IPS-15b (cell line): ENCODE data around the gene SLC35D3.
"Not testable (repeated sequence)": the region's sequence is repeated elsewhere in the genome, so short reads cannot be mapped to it uniquely, and the experiment has no call there.

Experiments used
- H3K27me3 ChIP-seq: one replicate; pipeline ENCODE4 v1.6.1; 2013; ENCODE audit warnings: low read length; ENCODE audit not compliant: control insufficient read depth, insufficient read depth
- H3K36me3 ChIP-seq: one replicate; pipeline ENCODE4 v1.6.1; 2013; ENCODE audit warnings: low read length; ENCODE audit not compliant: control insufficient read depth, insufficient read depth
- H3K4me1 ChIP-seq: one replicate; pipeline ENCODE4 v1.6.1; 2013; ENCODE audit warnings: mild to moderate bottlenecking, low read length; ENCODE audit not compliant: control insufficient read depth, insufficient read depth
- H3K4me3 ChIP-seq: one replicate; pipeline ENCODE4 v1.5.1; 2013; ENCODE audit warnings: low read depth, low read length
- H3K9ac ChIP-seq: one replicate; pipeline ENCODE4 v1.6.1; 2013; ENCODE audit warnings: low read depth, mild to moderate bottlenecking, low read length
- H3K9me3 ChIP-seq: one replicate; pipeline ENCODE4 v1.6.1; 2013; ENCODE audit warnings: mild to moderate bottlenecking, low read length; ENCODE audit not compliant: control insufficient read depth, insufficient read depth

Gene SLC35D3

DNA sequence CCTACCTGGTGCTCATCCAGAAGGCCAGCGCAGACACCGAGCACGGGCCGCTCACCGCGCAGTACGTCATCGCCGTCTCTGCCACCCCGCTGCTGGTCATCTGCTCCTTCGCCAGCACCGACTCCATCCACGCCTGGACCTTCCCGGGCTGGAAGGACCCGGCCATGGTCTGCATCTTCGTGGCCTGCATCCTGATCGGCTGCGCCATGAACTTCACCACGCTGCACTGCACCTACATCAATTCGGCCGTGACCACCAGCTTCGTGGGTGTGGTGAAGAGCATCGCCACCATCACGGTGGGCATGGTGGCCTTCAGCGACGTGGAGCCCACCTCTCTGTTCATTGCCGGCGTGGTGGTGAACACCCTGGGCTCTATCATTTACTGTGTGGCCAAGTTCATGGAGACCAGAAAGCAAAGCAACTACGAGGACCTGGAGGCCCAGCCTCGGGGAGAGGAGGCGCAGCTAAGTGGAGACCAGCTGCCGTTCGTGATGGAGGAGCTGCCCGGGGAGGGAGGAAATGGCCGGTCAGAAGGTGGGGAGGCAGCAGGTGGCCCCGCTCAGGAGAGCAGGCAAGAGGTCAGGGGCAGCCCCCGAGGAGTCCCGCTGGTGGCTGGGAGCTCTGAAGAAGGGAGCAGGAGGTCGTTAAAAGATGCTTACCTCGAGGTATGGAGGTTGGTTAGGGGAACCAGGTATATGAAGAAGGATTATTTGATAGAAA, 2.0 kb downstream of the SLC35D3 start:
- no peaks in the 10 kb centered on the region for H3K9me3 ChIP-seq
- no peaks in the 10 kb centered on the region for H3K36me3 ChIP-seq
- peaks cover 56% of the 10 kb centered on the region for H3K27me3 ChIP-seq
- peak overlapping the region; percentile 76 for H3K4me3 ChIP-seq
- peaks cover 8% of the 10 kb centered on the region for H3K4me1 ChIP-seq
- no peak overlapping the region for H3K9ac ChIP-seq

DNA sequence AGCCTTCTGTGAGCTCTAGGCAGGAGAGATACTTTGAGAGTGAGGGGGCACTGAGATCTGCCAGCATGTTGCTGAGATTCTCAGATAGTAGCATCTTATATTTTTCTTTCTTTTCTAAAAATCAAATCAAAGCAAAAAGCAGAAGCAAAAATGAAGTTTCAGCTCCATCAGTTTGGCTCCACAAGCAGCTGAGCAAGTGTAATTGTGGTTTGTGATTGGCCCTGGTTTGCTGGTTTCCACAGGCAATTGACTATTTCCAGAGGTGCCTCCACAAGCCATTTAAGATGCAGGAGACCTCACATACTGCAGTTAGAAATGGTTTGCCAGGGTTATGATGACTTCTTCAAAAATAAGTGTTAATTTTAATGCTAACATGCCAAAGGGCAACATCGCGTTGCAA, 4.3 kb downstream of the SLC35D3 start:
- H3K9ac ChIP-seq = no peak overlapping the region
- H3K4me1 ChIP-seq = peaks cover 3% of the 10 kb centered on the region
- H3K36me3 ChIP-seq = no peaks in the 10 kb centered on the region
- H3K9me3 ChIP-seq = no peaks in the 10 kb centered on the region
- H3K27me3 ChIP-seq = peaks cover 37% of the 10 kb centered on the region
- H3K4me3 ChIP-seq = no peak overlapping the region

DNA sequence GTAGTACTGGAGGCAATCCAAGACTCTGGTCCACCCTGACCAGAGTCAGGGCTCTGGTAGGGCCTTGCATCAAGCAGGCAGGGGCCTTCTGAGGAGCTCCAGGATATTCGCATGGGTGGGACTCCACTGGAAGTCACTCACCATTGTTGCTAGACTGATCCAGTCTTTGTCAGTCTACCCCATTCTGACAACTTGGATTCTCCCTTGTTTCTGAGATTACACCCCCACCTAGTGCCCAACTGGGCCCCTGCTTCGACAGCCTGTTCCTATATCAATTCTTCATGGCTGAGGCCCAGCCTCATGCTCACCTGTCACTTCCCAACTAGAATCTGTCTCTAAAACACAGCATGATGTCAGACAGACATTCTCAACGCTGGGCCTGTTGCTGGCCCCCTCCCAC, 5.2 kb downstream of the SLC35D3 start:
- H3K36me3 ChIP-seq = no peaks in the 10 kb centered on the region
- no peak overlapping the region for H3K9ac ChIP-seq
- no peaks in the 10 kb centered on the region for H3K9me3 ChIP-seq
- H3K27me3 ChIP-seq = peaks cover 30% of the 10 kb centered on the region
- no peak overlapping the region for H3K4me3 ChIP-seq
- H3K4me1 ChIP-seq = peaks cover 3% of the 10 kb centered on the region

DNA sequence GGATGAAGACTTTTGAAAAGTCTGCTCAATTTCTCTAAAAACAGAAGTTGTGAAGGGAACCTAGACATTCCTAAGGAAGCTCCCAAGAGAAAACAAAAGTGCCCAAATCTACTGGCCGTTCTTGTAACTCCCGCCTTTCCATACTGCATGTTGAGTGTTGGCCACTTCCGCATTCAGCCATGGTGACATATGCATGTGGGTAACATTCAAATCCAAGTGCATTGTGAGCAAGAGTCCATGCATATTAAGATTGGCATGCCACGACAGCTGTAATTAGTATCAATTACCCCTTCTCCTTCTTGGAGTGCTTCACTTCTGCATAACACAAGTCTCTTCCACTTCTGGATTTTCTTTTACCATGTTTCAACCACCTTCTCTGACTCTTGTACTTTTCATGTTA, 8.4 kb downstream of the SLC35D3 start:
- no peak overlapping the region for H3K4me3 ChIP-seq
- peaks cover 3% of the 10 kb centered on the region for H3K4me1 ChIP-seq

DNA sequence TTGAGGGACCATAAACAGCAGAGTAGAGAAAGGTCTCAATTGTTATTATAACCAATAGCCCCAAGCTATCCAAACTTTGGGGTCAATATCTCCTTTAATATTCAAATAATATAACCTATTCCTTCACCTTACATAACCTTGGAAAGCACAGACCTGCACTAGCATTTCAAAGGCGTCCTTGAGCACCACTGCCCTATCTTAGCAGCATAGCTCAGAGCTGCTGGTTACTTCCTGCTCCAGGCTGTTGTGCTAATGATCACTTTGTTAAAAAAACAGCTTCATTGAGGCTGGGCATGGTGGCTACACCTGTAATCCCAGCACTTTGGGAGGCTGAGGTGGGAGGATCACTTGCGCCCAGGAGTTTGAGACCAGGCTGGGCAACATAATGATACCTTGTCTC, 10.5 kb downstream of the SLC35D3 start:
- Histone ChIP-seq H3K4me1 (no peaks in the 10 kb centered on the region), H3K9me3 (no peaks in the 10 kb centered on the region), H3K9ac (no peak overlapping the region), H3K27me3 (peaks cover 3% of the 10 kb centered on the region), H3K36me3 (no peaks in the 10 kb centered on the region), H3K4me3 (no peak overlapping the region)

More for the DNA sequence above, 8.4 kb downstream of the SLC35D3 start:
- peaks cover 5% of the 10 kb centered on the region for H3K27me3 ChIP-seq
- H3K9me3 ChIP-seq = no peaks in the 10 kb centered on the region
- H3K36me3 ChIP-seq = no peaks in the 10 kb centered on the region
- no peak overlapping the region for H3K9ac ChIP-seq

DNA sequence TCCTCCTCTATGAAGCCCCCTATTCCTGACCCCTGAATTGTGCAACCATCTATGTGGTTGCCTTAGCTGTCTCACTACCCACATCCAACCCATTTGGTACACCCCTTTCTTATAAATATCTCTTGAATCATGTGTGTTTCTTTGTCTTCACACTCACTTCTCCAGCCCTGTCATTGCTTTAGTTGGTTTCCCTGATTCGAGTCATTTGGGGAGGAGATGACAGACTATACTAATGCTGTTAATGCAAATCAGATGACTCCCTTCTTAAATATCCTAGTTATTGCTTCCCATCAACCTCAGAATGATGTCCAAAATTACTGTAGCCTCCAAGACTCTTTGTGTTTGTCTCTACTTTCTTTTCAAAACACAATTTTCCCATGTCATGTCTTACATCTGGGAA, 23.0 kb downstream of the SLC35D3 start:
- H3K4me3 ChIP-seq = no peak overlapping the region
- H3K27me3 ChIP-seq = peaks cover 2% of the 10 kb centered on the region
- H3K9me3 ChIP-seq = no peaks in the 10 kb centered on the region
- no peaks in the 10 kb centered on the region for H3K36me3 ChIP-seq
- H3K9ac ChIP-seq = no peak overlapping the region
- peaks cover 5% of the 10 kb centered on the region for H3K4me1 ChIP-seq

DNA sequence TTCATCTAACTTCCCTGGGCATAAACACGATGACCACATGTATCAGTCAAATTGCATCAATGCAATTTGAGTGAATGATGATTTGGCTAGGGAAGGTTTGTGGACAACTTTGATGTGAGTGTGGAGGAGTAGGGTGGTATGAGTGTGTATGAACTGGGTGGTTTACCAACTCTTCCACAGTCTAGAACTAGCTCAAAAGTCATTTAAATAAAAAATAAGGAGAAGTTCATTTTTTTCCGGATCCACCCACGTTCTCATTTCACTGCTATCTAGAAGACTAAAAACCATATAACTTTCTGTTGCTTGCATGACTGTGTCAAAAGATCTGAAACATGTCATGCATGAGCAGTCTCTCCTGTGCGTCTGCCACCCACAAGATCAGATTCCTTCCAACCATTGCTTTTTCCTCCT, 23.6 kb downstream of the SLC35D3 start:
- Histone ChIP-seq H3K36me3 (no peaks in the 10 kb centered on the region), H3K4me1 (peaks cover 5% of the 10 kb centered on the region), H3K9ac (no peak overlapping the region), H3K4me3 (no peak overlapping the region), H3K9me3 (no peaks in the 10 kb centered on the region), H3K27me3 (peaks cover 2% of the 10 kb centered on the region)

DNA sequence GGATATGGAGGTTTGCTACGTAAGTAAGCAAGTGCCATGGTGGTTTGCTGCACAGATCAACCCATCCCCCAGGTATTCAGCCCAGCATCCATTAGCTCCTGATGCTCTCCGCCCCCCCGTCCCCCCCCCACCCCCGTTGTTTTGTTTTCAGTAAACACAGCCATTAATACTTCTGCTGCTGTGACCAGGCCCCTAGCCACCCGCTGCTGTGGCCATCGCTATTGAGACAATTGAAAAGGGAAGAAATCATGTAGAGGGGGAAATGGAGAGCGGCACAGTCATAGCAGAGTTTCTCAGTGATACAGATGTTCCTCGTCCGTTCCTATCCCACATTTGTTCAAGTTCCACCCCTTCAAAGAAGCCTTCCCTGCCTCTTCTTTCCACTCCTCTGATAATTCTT, 24.9 kb downstream of the SLC35D3 start:
- Histone ChIP-seq H3K4me1 (peaks cover 5% of the 10 kb centered on the region), H3K4me3 (no peak overlapping the region), H3K9ac (no peak overlapping the region), H3K36me3 (no peaks in the 10 kb centered on the region), H3K9me3 (no peaks in the 10 kb centered on the region), H3K27me3 (peaks cover 2% of the 10 kb centered on the region)

DNA sequence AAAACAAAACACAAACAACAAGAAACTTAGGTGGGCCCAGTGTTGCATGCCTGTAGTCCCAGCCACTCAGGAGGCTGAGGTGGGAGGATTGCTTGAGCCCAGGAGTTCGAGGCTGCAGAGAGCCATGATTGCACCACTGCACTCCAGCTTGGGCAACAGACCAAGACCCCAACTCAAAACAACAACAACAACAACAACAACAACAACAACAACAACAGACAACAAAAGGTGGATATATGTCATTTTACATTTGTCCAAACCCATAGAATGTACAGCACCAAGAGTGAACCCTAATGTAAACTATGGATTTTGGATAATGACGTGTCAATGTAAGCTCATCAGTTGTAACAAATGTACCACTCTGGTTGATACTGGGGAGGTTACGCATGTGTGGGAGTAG, 27.9 kb downstream of the SLC35D3 start:
- not testable (repeated sequence) for H3K4me1 ChIP-seq, H3K27me3 ChIP-seq, H3K9ac ChIP-seq, H3K4me3 ChIP-seq, H3K36me3 ChIP-seq, H3K9me3 ChIP-seq

DNA sequence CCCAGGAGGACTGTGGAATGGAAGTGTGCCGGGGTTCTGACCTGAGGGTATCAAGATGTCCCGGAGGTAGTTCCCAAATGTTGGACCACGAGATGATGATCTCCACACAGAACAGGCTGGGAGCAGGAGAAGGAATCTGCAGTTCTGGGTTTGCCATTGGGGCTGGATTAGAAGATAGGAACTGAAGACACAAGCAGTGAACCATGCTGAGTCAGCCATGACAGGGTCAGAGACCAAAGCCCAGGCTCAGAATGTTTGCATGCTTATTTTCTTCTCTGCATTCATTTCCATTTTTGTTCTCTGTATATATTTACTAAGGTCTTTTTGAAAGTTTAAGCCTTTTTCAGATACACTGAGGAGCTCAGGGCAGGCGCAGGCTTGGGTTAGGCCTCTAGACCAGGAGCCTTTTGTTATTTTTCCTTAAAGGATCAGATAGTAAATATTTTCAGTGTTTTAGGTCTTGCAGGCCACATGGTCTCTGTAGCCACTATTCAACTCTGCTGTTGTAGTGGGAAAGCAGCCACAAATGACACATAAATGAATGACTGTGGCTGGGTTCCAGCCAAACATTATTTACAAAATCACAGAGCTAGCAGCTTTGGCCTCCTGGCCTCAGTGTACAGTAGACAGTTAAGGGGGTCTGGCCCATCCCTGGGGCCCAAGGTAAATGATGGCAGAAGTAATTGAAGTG, 28.5 kb downstream of the SLC35D3 start:
- peaks cover 14% of the 10 kb centered on the region for H3K4me1 ChIP-seq
- no peaks in the 10 kb centered on the region for H3K36me3 ChIP-seq
- H3K9ac ChIP-seq = no peak overlapping the region
- H3K9me3 ChIP-seq = no peaks in the 10 kb centered on the region
- H3K4me3 ChIP-seq = no peak overlapping the region
- H3K27me3 ChIP-seq = no peaks in the 10 kb centered on the region

DNA sequence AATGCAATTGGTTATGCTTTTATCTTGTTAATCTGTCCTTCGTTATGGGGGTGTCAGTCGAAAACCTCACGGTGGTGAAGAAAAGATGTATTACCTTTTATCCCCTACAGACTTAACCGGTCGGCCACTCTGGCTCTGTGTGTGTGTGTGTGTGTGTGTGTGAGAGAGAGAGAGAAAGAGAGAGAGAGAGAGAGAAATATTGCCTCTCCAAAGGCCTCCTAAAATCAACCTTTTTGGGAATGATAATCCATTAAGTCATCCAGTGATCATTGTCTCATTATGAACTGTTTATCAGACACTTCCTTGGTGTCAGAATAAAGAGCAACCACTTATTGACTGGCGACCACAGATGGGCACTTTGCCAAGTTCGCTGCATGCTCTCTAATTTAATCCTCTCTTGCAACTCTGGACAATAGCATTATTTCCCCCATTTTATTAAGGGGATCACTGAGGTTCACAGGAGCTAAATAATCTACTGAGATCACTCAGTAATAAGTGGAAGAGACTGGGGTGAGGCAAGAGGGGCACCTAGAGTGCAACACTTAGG, 30.7 kb downstream of the SLC35D3 start:
- Histone ChIP-seq H3K9me3 (no peaks in the 10 kb centered on the region), H3K27me3 (no peaks in the 10 kb centered on the region), H3K4me3 (no peak overlapping the region), H3K4me1 (peaks cover 15% of the 10 kb centered on the region), H3K9ac (no peak overlapping the region), H3K36me3 (no peaks in the 10 kb centered on the region)

DNA sequence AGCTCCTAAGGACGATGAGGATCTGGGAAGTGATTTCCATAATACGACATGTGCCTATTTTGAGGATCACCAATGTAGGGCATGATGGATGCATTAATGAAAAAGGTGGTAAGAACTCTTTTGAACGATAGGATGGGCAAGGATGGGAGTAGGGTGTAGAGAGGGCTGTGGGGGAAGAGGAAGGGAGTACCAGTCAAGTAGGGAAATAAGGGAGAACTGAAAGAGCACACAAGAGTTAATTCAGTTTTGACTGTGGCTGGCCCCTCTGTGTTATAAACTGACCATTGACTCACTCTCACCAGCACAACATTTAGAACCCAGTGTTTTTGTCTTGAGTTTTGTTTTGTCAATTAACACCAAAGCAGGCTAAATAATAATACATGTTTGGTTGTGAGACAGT, 33.0 kb downstream of the SLC35D3 start:
- Histone ChIP-seq H3K4me3 (no peak overlapping the region), H3K4me1 (peaks cover 31% of the 10 kb centered on the region), H3K36me3 (no peaks in the 10 kb centered on the region), H3K9ac (no peak overlapping the region), H3K27me3 (no peaks in the 10 kb centered on the region), H3K9me3 (no peaks in the 10 kb centered on the region)
